Posterior cingulate gyrus (tissue), 11 donors: ENCODE measurements around the gene BUD31.
"Not testable (repeated sequence)": the region's sequence is repeated elsewhere in the genome, so short reads cannot be mapped to it uniquely, and the experiment has no call there.

ENCODE experiments used
- DNase-seq, 10 donors: peaks; one replicate each; pipeline versions ENCODE4 v3.0.0 to v3.0.0-alpha.2; 2020 to 2021; ENCODE audit warnings: mixed read lengths in 3 of 10
- intact Hi-C: fragments of 100-400 bp; cut with DNase I; formaldehyde crosslinking; loops from one replicate; pipeline ENCODE4 v1.15.1; 2023

The BUD31 gene

GRCh38 chr7:99408379-99409191 is at the start of gene BUD31, which contains the start of gene PDAP1:
Gene BUD31 (plus strand): TSS chr7:99408969. CDS start chr7:99411093, 2,124 bp downstream.
Gene PDAP1 (minus strand): TSS chr7:99408597. CDS start chr7:99408548, 49 bp downstream.
- intact Hi-C loops: loop anchor here (1.0 to 10.0 kb wide), 2 partner anchors 31 to 84 kb away; partner anchors contain the start of gene ARPC1A
- peak; percentile 86 to 99 (median 90) for DNase-seq

- intact Hi-C loops: no loop called here
- DNase-seq: peak in 2 of 10 donors; percentile 41 to 67
Observed at GRCh38 chr7:99359465-99360154, 49.2 kb upstream of the BUD31 start.

- intact Hi-C loops: no loop called here
- peak in 1 of 10 donors; percentile 25 for DNase-seq
Observed at GRCh38 chr7:99362801-99363200, 46.0 kb upstream of the BUD31 start.

GRCh38 chr7:99363286-99363685 is 45.5 kb upstream of the BUD31 start:
- DNase-seq: no peak
- intact Hi-C loops: no loop called here

GRCh38 chr7:99365318-99366141 is 43.2 kb upstream of the BUD31 start:
- intact Hi-C loops: no loop called here
- peak in 5 of 10 donors; percentile 6 to 86 (median 35) for DNase-seq

GRCh38 chr7:99366646-99367045 is 42.1 kb upstream of the BUD31 start:
- peak in 3 of 10 donors; percentile 4 to 63 (median 38) for DNase-seq
- intact Hi-C loops: no loop called here

- intact Hi-C loops: no loop called here
- DNase-seq: peak in 2 of 10 donors; percentile 52 to 64
Observed at GRCh38 chr7:99368750-99369389, 39.9 kb upstream of the BUD31 start.

GRCh38 chr7:99369767-99370391 is 38.9 kb upstream of the BUD31 start:
- peak in 2 of 10 donors; percentile 24 to 31 for DNase-seq
- intact Hi-C loops: no loop called here

GRCh38 chr7:99371376-99371920 is 37.3 kb upstream of the BUD31 start:
- DNase-seq: no peak
- intact Hi-C loops: no loop called here

- intact Hi-C loops: no loop called here
- DNase-seq: peak in 1 of 10 donors; percentile 41
Observed at GRCh38 chr7:99372275-99373090, 36.3 kb upstream of the BUD31 start.

GRCh38 chr7:99373091-99374066 is 35.4 kb upstream of the BUD31 start:
- intact Hi-C loops: no loop called here
- peak in 2 of 10 donors; percentile 50 to 67 for DNase-seq

GRCh38 chr7:99374111-99375064 is 34.4 kb upstream of the BUD31 start, which contains the start of gene ARPC1B:
Gene ARPC1B (plus strand): TSS chr7:99374730. CDS start chr7:99385715, 10,985 bp downstream.
- intact Hi-C loops: no loop called here

GRCh38 chr7:99375070-99375807 is 33.5 kb upstream of the BUD31 start:
- peak in 9 of 10 donors; percentile 24 to 94 (median 54) for DNase-seq
- intact Hi-C loops: no loop called here

More at GRCh38 chr7:99374111-99375064, 34.4 kb upstream of the BUD31 start, which contains the start of gene ARPC1B:
- peak in 2 of 10 donors; percentile 23 to 71 for DNase-seq

- DNase-seq: no peak
- intact Hi-C loops: no loop called here
Observed at GRCh38 chr7:99379043-99379577, 29.7 kb upstream of the BUD31 start.

GRCh38 chr7:99379693-99380031 is 29.1 kb upstream of the BUD31 start:
- intact Hi-C loops, DNase-seq: not testable (repeated sequence)
